Measurements from ENCODE around the gene REG4.

DNA sequence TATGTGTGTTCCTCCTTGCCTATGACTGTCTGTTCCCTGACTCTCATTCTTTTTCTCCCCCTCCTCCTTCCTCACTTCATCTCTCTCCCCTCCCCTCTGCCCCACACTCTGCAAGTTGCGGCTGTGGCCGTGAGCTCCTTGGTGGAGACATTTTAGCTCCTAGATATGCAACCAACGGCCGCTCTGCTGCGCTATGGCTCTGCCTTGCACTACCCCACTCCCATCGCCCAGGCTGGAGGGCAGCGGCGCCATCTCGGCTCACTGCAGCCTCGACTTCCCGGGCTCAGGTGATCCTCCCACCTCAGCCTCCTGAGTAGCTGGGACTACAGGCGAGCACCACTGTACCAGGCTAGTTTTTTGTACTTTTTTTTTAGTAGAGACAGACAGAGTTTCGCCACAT is 5.5 kb downstream of the REG4 start:
- no peak for TF ChIP-seq MXI1 (IDR thresholded peaks at IDR 0.05; ENCODE audit: low read depth, low read length)
- TF ChIP-seq, protein P1, sequence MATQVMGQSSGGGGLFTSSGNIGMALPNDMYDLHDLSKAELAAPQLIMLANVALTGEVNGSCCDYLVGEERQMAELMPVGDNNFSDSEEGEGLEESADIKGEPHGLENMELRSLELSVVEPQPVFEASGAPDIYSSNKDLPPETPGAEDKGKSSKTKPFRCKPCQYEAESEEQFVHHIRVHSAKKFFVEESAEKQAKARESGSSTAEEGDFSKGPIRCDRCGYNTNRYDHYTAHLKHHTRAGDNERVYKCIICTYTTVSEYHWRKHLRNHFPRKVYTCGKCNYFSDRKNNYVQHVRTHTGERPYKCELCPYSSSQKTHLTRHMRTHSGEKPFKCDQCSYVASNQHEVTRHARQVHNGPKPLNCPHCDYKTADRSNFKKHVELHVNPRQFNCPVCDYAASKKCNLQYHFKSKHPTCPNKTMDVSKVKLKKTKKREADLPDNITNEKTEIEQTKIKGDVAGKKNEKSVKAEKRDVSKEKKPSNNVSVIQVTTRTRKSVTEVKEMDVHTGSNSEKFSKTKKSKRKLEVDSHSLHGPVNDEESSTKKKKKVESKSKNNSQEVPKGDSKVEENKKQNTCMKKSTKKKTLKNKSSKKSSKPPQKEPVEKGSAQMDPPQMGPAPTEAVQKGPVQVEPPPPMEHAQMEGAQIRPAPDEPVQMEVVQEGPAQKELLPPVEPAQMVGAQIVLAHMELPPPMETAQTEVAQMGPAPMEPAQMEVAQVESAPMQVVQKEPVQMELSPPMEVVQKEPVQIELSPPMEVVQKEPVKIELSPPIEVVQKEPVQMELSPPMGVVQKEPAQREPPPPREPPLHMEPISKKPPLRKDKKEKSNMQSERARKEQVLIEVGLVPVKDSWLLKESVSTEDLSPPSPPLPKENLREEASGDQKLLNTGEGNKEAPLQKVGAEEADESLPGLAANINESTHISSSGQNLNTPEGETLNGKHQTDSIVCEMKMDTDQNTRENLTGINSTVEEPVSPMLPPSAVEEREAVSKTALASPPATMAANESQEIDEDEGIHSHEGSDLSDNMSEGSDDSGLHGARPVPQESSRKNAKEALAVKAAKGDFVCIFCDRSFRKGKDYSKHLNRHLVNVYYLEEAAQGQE (IDR thresholded peaks at IDR 0.05; ENCODE audit: low read depth, low read length) = no peak
- TF ChIP-seq, protein P2, sequence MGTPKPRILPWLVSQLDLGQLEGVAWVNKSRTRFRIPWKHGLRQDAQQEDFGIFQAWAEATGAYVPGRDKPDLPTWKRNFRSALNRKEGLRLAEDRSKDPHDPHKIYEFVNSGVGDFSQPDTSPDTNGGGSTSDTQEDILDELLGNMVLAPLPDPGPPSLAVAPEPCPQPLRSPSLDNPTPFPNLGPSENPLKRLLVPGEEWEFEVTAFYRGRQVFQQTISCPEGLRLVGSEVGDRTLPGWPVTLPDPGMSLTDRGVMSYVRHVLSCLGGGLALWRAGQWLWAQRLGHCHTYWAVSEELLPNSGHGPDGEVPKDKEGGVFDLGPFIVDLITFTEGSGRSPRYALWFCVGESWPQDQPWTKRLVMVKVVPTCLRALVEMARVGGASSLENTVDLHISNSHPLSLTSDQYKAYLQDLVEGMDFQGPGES (IDR thresholded peaks at IDR 0.05; ENCODE audit: low read depth, low read length) = no peak
- TF ChIP-seq, protein P3, sequence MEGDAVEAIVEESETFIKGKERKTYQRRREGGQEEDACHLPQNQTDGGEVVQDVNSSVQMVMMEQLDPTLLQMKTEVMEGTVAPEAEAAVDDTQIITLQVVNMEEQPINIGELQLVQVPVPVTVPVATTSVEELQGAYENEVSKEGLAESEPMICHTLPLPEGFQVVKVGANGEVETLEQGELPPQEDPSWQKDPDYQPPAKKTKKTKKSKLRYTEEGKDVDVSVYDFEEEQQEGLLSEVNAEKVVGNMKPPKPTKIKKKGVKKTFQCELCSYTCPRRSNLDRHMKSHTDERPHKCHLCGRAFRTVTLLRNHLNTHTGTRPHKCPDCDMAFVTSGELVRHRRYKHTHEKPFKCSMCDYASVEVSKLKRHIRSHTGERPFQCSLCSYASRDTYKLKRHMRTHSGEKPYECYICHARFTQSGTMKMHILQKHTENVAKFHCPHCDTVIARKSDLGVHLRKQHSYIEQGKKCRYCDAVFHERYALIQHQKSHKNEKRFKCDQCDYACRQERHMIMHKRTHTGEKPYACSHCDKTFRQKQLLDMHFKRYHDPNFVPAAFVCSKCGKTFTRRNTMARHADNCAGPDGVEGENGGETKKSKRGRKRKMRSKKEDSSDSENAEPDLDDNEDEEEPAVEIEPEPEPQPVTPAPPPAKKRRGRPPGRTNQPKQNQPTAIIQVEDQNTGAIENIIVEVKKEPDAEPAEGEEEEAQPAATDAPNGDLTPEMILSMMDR (IDR thresholded peaks at IDR 0.05) = no peak
- TF ChIP-seq, protein P4, sequence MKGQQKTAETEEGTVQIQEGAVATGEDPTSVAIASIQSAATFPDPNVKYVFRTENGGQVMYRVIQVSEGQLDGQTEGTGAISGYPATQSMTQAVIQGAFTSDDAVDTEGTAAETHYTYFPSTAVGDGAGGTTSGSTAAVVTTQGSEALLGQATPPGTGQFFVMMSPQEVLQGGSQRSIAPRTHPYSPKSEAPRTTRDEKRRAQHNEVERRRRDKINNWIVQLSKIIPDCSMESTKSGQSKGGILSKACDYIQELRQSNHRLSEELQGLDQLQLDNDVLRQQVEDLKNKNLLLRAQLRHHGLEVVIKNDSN (IDR thresholded peaks at IDR 0.05; ENCODE audit: borderline replicate concordance, low read depth) = no peak

All from SK-N-SH (cell line).